ENCODE results near the gene ISLR.

The ISLR gene

GRCh38 chr15:74129586-74130154 lies 43.8 kb upstream of the ISLR start:
- TF ChIP-seq, protein P1, sequence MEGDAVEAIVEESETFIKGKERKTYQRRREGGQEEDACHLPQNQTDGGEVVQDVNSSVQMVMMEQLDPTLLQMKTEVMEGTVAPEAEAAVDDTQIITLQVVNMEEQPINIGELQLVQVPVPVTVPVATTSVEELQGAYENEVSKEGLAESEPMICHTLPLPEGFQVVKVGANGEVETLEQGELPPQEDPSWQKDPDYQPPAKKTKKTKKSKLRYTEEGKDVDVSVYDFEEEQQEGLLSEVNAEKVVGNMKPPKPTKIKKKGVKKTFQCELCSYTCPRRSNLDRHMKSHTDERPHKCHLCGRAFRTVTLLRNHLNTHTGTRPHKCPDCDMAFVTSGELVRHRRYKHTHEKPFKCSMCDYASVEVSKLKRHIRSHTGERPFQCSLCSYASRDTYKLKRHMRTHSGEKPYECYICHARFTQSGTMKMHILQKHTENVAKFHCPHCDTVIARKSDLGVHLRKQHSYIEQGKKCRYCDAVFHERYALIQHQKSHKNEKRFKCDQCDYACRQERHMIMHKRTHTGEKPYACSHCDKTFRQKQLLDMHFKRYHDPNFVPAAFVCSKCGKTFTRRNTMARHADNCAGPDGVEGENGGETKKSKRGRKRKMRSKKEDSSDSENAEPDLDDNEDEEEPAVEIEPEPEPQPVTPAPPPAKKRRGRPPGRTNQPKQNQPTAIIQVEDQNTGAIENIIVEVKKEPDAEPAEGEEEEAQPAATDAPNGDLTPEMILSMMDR (IDR thresholded peaks at IDR 0.05): no peak

DNA sequence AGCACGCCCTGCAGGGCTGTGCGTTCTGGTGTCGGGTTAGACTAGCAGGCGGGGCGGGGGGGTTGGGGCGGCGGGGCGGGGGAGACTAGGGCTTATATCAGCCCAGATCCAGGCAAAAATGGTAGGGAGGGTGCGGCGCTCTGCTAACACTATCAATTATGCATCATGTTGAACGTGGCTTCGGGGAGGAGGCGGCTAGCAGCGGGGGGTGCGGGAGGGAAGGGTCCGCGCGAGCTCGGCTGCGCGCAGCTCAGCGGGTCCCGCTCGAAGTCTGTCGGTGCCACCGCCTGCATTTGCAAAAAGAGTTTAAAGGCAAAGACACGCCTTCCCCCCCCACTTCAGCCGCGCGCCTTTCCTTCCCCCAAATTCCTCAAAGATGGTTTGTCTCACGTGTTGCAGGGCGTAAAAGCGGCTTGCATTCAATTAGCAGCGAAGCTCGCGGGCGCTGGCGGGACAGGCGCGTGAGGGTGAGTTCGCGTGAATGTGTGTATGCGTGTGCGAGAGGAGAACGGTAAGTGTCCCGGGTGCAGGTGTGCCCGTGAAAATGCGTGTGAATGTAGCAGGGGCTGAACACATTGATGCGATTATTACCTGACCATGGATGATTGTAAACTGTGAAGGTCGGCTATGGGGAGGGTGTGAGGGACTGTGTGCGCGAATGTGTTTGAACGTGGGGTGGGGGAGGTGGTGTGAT lies 43.2 kb upstream of the ISLR start, which contains the start of gene ISLR2:
Gene ISLR2, plus strand, starts transcription at position 432 of the 694 bp plus-strand sequence. CDS start 2,169 bp downstream, outside the sequence.
- TF ChIP-seq, protein P1 (IDR thresholded peaks at IDR 0.05): no peak

DNA sequence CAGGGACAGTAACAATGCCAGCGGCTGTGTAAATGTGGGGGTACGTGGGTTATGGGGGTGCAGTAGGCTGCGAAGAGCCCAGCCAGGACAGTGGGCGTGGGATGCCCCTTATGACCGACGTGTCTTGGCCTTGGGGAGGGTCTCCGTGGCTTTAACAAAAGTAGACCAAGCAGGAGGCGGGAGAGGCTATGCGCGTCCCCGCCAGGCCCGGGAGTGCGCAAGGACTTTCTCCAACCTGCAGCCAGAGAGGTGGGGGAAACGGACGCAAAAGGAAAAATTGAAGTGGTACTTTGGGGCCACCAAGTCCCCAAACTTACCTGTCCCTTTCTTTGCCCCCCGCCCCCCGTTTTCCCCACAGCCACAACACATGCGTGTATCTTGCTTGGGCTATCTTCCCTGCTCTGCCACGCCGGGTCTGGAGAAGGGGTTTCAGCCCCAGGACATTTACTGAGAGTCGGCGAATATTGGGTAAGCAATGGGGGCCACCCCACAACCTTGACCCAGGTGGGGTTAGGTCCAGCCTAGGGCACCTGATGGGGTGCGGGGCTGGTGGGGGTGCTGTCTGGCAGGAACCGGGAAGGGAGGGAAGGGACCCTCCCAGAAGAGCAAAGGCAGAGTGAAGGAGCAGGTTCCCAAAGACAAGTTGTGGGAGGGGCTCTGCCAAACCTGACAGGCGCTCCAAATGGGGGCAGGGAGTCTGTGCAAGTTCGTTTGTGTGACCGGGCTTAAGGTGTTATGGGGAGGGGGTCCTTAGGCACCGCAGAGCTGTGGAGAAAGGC lies 42.5 kb upstream of the ISLR start:
- TF ChIP-seq, protein P1 (IDR thresholded peaks at IDR 0.05): no peak

DNA sequence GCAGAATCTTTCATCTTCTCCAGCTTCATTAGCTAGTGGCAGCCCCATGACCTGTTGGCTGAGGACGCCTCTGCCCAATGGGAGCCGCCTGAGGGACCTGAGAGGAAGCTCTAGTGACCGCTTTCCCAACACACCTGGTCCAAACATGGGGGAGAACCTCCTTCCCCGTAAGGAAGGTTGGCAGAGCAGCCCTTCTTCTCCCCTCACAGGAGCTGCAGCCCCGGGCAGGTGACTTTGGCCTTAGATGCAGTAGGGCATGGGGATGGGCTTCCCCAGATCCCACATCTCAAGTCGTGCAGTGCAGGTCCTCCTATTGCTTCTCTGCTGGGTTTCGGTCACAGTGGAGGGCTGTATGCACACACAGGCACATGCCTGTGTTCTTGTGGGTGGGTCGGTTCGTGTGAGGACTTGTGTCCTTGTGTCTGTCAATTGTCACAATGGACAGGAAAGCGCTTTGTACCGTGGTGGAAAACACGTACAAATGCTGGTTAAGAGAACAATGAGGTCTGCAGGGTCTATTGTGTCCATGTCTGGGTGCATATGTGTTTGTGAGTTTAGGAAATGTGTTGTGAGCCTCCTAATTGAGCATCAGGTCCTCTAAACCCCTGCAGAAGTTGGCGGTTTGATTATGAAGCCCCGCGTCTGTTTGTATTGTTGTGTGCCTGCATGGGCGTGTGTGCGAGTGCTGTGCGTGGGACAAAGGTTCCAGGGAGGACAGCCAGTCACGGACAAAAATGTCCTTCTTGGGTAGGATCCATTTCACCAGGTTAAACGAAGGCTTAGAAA lies 41.7 kb upstream of the ISLR start:
- TF ChIP-seq, protein P1 (IDR thresholded peaks at IDR 0.05): no peak

DNA sequence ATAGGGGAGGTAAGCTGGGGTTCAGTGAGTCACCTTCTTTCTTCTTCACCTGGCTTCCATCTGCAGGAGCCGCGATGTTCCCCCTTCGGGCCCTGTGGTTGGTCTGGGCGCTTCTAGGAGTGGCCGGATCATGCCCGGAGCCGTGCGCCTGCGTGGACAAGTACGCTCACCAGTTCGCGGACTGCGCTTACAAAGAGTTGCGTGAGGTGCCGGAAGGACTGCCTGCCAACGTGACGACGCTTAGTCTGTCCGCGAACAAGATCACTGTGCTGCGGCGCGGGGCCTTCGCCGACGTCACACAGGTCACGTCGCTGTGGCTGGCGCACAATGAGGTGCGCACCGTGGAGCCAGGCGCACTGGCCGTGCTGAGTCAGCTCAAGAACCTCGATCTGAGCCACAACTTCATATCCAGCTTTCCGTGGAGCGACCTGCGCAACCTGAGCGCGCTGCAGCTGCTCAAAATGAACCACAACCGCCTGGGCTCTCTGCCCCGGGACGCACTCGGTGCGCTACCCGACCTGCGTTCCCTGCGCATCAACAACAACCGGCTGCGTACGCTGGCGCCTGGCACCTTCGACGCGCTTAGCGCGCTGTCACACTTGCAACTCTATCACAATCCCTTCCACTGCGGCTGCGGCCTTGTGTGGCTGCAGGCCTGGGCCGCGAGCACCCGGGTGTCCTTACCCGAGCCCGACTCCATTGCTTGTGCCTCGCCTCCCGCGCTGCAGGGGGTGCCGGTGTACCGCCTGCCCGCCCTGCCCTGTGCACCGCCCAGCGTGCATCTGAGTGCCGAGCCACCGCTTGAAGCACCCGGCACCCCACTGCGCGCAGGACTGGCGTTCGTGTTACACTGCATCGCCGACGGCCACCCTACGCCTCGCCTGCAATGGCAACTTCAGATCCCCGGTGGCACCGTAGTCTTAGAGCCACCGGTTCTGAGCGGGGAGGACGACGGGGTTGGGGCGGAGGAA lies 40.5 kb upstream of the ISLR start:
- TF ChIP-seq, protein P1 (IDR thresholded peaks at IDR 0.05): no peak

DNA sequence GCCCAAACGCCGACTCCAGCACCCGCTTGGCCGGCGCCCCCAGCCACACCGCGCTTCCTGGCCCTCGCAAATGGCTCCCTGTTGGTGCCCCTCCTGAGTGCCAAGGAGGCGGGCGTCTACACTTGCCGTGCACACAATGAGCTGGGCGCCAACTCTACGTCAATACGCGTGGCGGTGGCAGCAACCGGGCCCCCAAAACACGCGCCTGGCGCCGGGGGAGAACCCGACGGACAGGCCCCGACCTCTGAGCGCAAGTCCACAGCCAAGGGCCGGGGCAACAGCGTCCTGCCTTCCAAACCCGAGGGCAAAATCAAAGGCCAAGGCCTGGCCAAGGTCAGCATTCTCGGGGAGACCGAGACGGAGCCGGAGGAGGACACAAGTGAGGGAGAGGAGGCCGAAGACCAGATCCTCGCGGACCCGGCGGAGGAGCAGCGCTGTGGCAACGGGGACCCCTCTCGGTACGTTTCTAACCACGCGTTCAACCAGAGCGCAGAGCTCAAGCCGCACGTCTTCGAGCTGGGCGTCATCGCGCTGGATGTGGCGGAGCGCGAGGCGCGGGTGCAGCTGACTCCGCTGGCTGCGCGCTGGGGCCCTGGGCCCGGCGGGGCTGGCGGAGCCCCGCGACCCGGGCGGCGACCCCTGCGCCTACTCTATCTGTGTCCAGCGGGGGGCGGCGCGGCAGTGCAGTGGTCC lies 39.7 kb upstream of the ISLR start:
- TF ChIP-seq, protein P1 (IDR thresholded peaks at IDR 0.05): no peak

Measured in LNCAP (cell line).